BLaER1 (cell line): ENCODE measurements around the gene SCFD2.

Experiments used
- H3K27ac ChIP-seq: shearing (Covaris generic); formaldehyde crosslinking; 2 replicates; pipeline ENCODE4 v1.8.1; 2022
- H3K27me3 ChIP-seq: shearing (Covaris generic); formaldehyde crosslinking; 2 replicates; pipeline ENCODE4 v1.8.1; 2022
- H3K36me3 ChIP-seq: shearing (Covaris generic); formaldehyde crosslinking; 2 replicates; pipeline ENCODE4 v1.8.1; 2022
- H3K4me1 ChIP-seq: shearing (Covaris generic); formaldehyde crosslinking; 2 replicates; pipeline ENCODE4 v1.8.1; 2022
- H3K4me2 ChIP-seq: shearing (Covaris generic); formaldehyde crosslinking; 2 replicates; pipeline ENCODE4 v1.8.1; 2022
- H3K4me3 ChIP-seq: shearing (Covaris generic); formaldehyde crosslinking; 2 replicates; pipeline ENCODE4 v1.8.1; 2022
- H3K9ac ChIP-seq: shearing (Covaris generic); formaldehyde crosslinking; 2 replicates; pipeline ENCODE4 v1.8.1; 2022
- H3K9me3 ChIP-seq: shearing (Covaris generic); formaldehyde crosslinking; 2 replicates; pipeline ENCODE4 v1.8.1; 2022
- H4K20me1 ChIP-seq: shearing (Covaris generic); formaldehyde crosslinking; 2 replicates; pipeline ENCODE4 v1.8.1; 2022
- Cebpa-rat ChIP-seq: shearing (Covaris generic); IDR thresholded peaks from 2 replicates; pipeline ENCODE4 v1.8.1; 2022

SCFD2 gene

GRCh38 chr4:52879471-52879870 lies 486.4 kb downstream of the SCFD2 start:
- H4K20me1 ChIP-seq = no peaks in the 10 kb centered on the region
- H3K27ac ChIP-seq = no peak overlapping the region
- H3K9me3 ChIP-seq = peaks cover 8% of the 10 kb centered on the region; the same call in 1 of the 2 replicates
- no peak for TF ChIP-seq Cebpa-rat
- H3K9ac ChIP-seq = no peak overlapping the region
- peaks cover 17% of the 10 kb centered on the region for H3K36me3 ChIP-seq
- H3K27me3 ChIP-seq = no peaks in the 10 kb centered on the region
- H3K4me3 ChIP-seq = no peak overlapping the region
- H3K4me1 ChIP-seq = peaks cover 47% of the 10 kb centered on the region
- H3K4me2 ChIP-seq = no peak overlapping the region

GRCh38 chr4:52877694-52878093 lies 488.2 kb downstream of the SCFD2 start:
- Histone ChIP-seq H3K36me3 (peaks cover 11% of the 10 kb centered on the region; the same call in 1 of the 2 replicates), H3K4me3 (no peak overlapping the region), H3K9ac (no peak overlapping the region), H3K27ac (no peak overlapping the region), H3K9me3 (peaks cover 4% of the 10 kb centered on the region; the same call in 1 of the 2 replicates), H3K4me2 (no peak overlapping the region), H3K27me3 (no peaks in the 10 kb centered on the region), H3K4me1 (peaks cover 29% of the 10 kb centered on the region), H4K20me1 (no peaks in the 10 kb centered on the region)
- TF ChIP-seq Cebpa-rat = no peak

GRCh38 chr4:52877036-52877435 lies 488.8 kb downstream of the SCFD2 start:
- no peak overlapping the region; the same call in 1 of the 2 replicates for H3K4me2 ChIP-seq
- no peak overlapping the region for H3K4me3 ChIP-seq
- H3K36me3 ChIP-seq = peaks cover 4% of the 10 kb centered on the region; the same call in 1 of the 2 replicates
- no peaks in the 10 kb centered on the region for H4K20me1 ChIP-seq
- peaks cover 28% of the 10 kb centered on the region for H3K4me1 ChIP-seq
- H3K27ac ChIP-seq = no peak overlapping the region
- no peak overlapping the region for H3K9ac ChIP-seq
- no peaks in the 10 kb centered on the region for H3K27me3 ChIP-seq
- TF ChIP-seq Cebpa-rat = no peak
- no peaks in the 10 kb centered on the region for H3K9me3 ChIP-seq

- no peak overlapping the region for H3K4me2 ChIP-seq
- no peaks in the 10 kb centered on the region for H4K20me1 ChIP-seq
- no peak overlapping the region for H3K4me3 ChIP-seq
- peaks cover 4% of the 10 kb centered on the region; the same call in 1 of the 2 replicates for H3K36me3 ChIP-seq
- no peaks in the 10 kb centered on the region for H3K27me3 ChIP-seq
- H3K9ac ChIP-seq = no peak overlapping the region
- H3K4me1 ChIP-seq = peaks cover 19% of the 10 kb centered on the region
- TF ChIP-seq Cebpa-rat = no peak
- no peak overlapping the region for H3K27ac ChIP-seq
- no peaks in the 10 kb centered on the region for H3K9me3 ChIP-seq
Observed at GRCh38 chr4:52876069-52876468, 489.8 kb downstream of the SCFD2 start.

- Histone ChIP-seq H3K9ac (no peak overlapping the region), H3K36me3 (peaks cover 4% of the 10 kb centered on the region; the same call in 1 of the 2 replicates), H3K27me3 (no peaks in the 10 kb centered on the region), H4K20me1 (no peaks in the 10 kb centered on the region), H3K27ac (no peak overlapping the region), H3K9me3 (no peaks in the 10 kb centered on the region), H3K4me3 (no peak overlapping the region), H3K4me2 (no peak overlapping the region), H3K4me1 (peaks cover 12% of the 10 kb centered on the region)
- TF ChIP-seq Cebpa-rat = no peak
Observed at GRCh38 chr4:52874948-52875347, 490.9 kb downstream of the SCFD2 start.

- Histone ChIP-seq H3K4me2 (no peak overlapping the region), H3K9ac (no peak overlapping the region), H3K36me3 (peaks cover 4% of the 10 kb centered on the region; the same call in 1 of the 2 replicates), H4K20me1 (no peaks in the 10 kb centered on the region), H3K27me3 (no peaks in the 10 kb centered on the region), H3K4me1 (peaks cover 12% of the 10 kb centered on the region), H3K4me3 (no peak overlapping the region), H3K27ac (no peak overlapping the region), H3K9me3 (no peaks in the 10 kb centered on the region)
- no peak for TF ChIP-seq Cebpa-rat
Observed at GRCh38 chr4:52873861-52874343, 492.0 kb downstream of the SCFD2 start.

GRCh38 chr4:52873191-52873590 lies 492.7 kb downstream of the SCFD2 start:
- Histone ChIP-seq H3K27me3 (no peaks in the 10 kb centered on the region), H3K4me2 (no peak overlapping the region), H3K27ac (no peak overlapping the region), H3K9me3 (no peaks in the 10 kb centered on the region), H3K36me3 (peaks cover 4% of the 10 kb centered on the region; the same call in 1 of the 2 replicates), H4K20me1 (no peaks in the 10 kb centered on the region), H3K4me1 (peaks cover 12% of the 10 kb centered on the region), H3K9ac (no peak overlapping the region), H3K4me3 (no peak overlapping the region)
- TF ChIP-seq Cebpa-rat = no peak

GRCh38 chr4:52870225-52870624 lies 495.6 kb downstream of the SCFD2 start:
- Histone ChIP-seq H3K27me3 (no peaks in the 10 kb centered on the region), H3K9ac (no peak overlapping the region), H3K4me1 (no peaks in the 10 kb centered on the region), H3K4me2 (no peak overlapping the region), H4K20me1 (no peaks in the 10 kb centered on the region), H3K27ac (no peak overlapping the region), H3K4me3 (no peak overlapping the region), H3K36me3 (peaks cover 10% of the 10 kb centered on the region; the same call in 1 of the 2 replicates), H3K9me3 (no peaks in the 10 kb centered on the region)
- no peak for TF ChIP-seq Cebpa-rat

- Histone ChIP-seq H3K4me3 (no peak overlapping the region), H3K9ac (no peak overlapping the region), H3K9me3 (no peaks in the 10 kb centered on the region), H4K20me1 (no peaks in the 10 kb centered on the region), H3K27me3 (no peaks in the 10 kb centered on the region), H3K4me1 (no peaks in the 10 kb centered on the region), H3K4me2 (no peak overlapping the region), H3K27ac (no peak overlapping the region), H3K36me3 (peaks cover 11% of the 10 kb centered on the region; the same call in 1 of the 2 replicates)
- TF ChIP-seq Cebpa-rat = no peak
Observed at GRCh38 chr4:52869656-52870055, 496.2 kb downstream of the SCFD2 start.

GRCh38 chr4:52869196-52869595 lies 496.7 kb downstream of the SCFD2 start:
- TF ChIP-seq Cebpa-rat = no peak
- Histone ChIP-seq H4K20me1 (no peaks in the 10 kb centered on the region), H3K36me3 (peaks cover 11% of the 10 kb centered on the region; the same call in 1 of the 2 replicates), H3K27ac (no peak overlapping the region), H3K9ac (no peak overlapping the region), H3K9me3 (no peaks in the 10 kb centered on the region), H3K27me3 (no peaks in the 10 kb centered on the region), H3K4me3 (no peak overlapping the region), H3K4me1 (no peaks in the 10 kb centered on the region), H3K4me2 (no peak overlapping the region)
